ENCODE measurements around the gene PIK3CD.
"Not testable (repeated sequence)": the region's sequence is repeated elsewhere in the genome, so short reads cannot be mapped to it uniquely, and the experiment has no call there.

Gene PIK3CD

GRCh38 chr1:9675393-9675792, 23.9 kb downstream of the PIK3CD start:
- Histone ChIP-seq H3K4me3 (ENCODE audit: low read depth, low read length) (no peak overlapping the region), H3K36me3 (no peaks in the 10 kb centered on the region), H3K9me3 (ENCODE audit: severe bottlenecking) (no peaks in the 10 kb centered on the region), H3K27me3 (ENCODE audit: insufficient read depth, low read depth, severe bottlenecking) (no peaks in the 10 kb centered on the region), H3K27ac (no peak overlapping the region)
- DNase-seq: no peak
- TF ChIP-seq CTCF (IDR thresholded peaks at IDR 0.05; ENCODE audit: low read depth, low read length): no peak

- not testable (repeated sequence) for H3K36me3 ChIP-seq; DNase-seq; H3K27ac ChIP-seq; H3K4me3 ChIP-seq (ENCODE audit: low read depth, low read length); H3K27me3 ChIP-seq (ENCODE audit: insufficient read depth, low read depth, severe bottlenecking); H3K9me3 ChIP-seq (ENCODE audit: severe bottlenecking)
These were observed 24.6 kb downstream of the PIK3CD start for GRCh38 chr1:9676128-9676527.

GRCh38 chr1:9676815-9677393, 25.4 kb downstream of the PIK3CD start:
- Histone ChIP-seq H3K4me3 (ENCODE audit: low read depth, low read length) (no peak overlapping the region), H3K27me3 (ENCODE audit: insufficient read depth, low read depth, severe bottlenecking) (no peaks in the 10 kb centered on the region), H3K9me3 (ENCODE audit: severe bottlenecking) (no peaks in the 10 kb centered on the region), H3K36me3 (no peaks in the 10 kb centered on the region), H3K27ac (no peak overlapping the region)
- TF ChIP-seq CTCF (IDR thresholded peaks at IDR 0.05; ENCODE audit: low read depth, low read length): no peak
- no peak for DNase-seq

- no peak for TF ChIP-seq CTCF (IDR thresholded peaks at IDR 0.05; ENCODE audit: low read depth, low read length)
- H3K27me3 ChIP-seq (ENCODE audit: insufficient read depth, low read depth, severe bottlenecking): no peaks in the 10 kb centered on the region
- no peaks in the 10 kb centered on the region for H3K36me3 ChIP-seq
- H3K9me3 ChIP-seq (ENCODE audit: severe bottlenecking): no peaks in the 10 kb centered on the region
- H3K27ac ChIP-seq: no peak overlapping the region
- H3K4me3 ChIP-seq (ENCODE audit: low read depth, low read length): no peak overlapping the region
- no peak for DNase-seq
These were observed 28.6 kb downstream of the PIK3CD start for GRCh38 chr1:9680091-9680490.

- no peak for DNase-seq
- no peak for TF ChIP-seq CTCF (IDR thresholded peaks at IDR 0.05; ENCODE audit: low read depth, low read length)
- H3K4me3 ChIP-seq (ENCODE audit: low read depth, low read length): no peak overlapping the region
- H3K9me3 ChIP-seq (ENCODE audit: severe bottlenecking): no peaks in the 10 kb centered on the region
- no peaks in the 10 kb centered on the region for H3K36me3 ChIP-seq
- H3K27ac ChIP-seq: no peak overlapping the region
- no peaks in the 10 kb centered on the region for H3K27me3 ChIP-seq (ENCODE audit: insufficient read depth, low read depth, severe bottlenecking)
These were observed 29.3 kb downstream of the PIK3CD start for GRCh38 chr1:9680828-9681227.

- no peak overlapping the region for H3K4me3 ChIP-seq (ENCODE audit: low read depth, low read length)
- DNase-seq: no peak
- H3K9me3 ChIP-seq (ENCODE audit: severe bottlenecking): no peaks in the 10 kb centered on the region
- no peaks in the 10 kb centered on the region for H3K36me3 ChIP-seq
- H3K27ac ChIP-seq: no peak overlapping the region
- H3K27me3 ChIP-seq (ENCODE audit: insufficient read depth, low read depth, severe bottlenecking): peaks cover 6% of the 10 kb centered on the region
- no peak for TF ChIP-seq CTCF (IDR thresholded peaks at IDR 0.05; ENCODE audit: low read depth, low read length)
These were observed 33.3 kb downstream of the PIK3CD start for GRCh38 chr1:9684801-9685200.

Data from WERI-Rb-1 (cell line).